Stimulated activated CD8-positive, alpha-beta memory T cell treated with anti-CD3 and anti-CD28 coated beads, Interleukin-2, amount 100 ng/mL, for 48 hours (primary cell): ENCODE results near the gene DUSP11.
"Not testable (repeated sequence)": the region's sequence is repeated elsewhere in the genome, so short reads cannot be mapped to it uniquely, and the experiment has no call there.

Experiments
- DNase-seq, 2 donors: peaks; one replicate each; pipeline ENCODE4 v3.0.0-alpha.2; 2020; ENCODE audit warnings: low read depth in 2 of 2

DUSP11 gene

DNA sequence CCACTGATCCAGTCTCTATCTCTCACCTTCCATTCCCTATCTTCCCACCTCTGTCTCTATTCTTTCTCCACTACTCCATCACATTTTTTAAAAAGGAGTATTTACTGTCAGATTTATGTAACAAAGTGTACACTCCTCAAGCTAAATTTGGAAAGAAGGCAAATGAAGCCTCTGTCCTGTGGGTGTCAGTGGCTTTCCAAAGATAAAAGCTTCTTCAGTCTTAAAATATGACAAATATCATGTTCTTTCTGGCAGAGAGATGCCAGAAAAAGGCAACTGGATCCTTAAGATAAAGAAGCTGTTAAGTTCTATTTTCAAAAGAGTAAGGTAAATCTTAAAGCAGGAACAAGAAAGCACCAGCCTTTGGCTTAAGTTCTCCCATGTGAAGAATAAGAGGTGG is 7.1 kb downstream of the DUSP11 start:
- DNase-seq: no peak

DNA sequence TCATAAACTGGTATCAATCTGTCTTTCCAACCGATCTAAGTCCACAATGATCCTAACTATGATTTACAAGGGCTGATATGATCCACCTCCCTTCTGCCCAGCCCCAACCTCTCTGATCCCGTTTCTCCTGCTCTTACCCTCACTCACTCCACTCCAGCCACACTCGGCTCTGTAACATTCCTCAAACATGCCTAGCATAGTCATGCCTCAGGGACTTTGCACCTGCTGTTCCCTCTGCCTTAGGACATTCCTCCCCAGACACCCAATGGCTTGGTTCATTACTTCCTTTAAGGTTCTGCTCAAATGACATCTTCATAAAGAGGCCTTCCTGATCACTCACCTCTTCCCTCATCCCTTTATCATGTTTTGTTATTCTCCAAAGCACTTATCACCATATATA is 9.2 kb downstream of the DUSP11 start:
- DNase-seq: no peak

DNA sequence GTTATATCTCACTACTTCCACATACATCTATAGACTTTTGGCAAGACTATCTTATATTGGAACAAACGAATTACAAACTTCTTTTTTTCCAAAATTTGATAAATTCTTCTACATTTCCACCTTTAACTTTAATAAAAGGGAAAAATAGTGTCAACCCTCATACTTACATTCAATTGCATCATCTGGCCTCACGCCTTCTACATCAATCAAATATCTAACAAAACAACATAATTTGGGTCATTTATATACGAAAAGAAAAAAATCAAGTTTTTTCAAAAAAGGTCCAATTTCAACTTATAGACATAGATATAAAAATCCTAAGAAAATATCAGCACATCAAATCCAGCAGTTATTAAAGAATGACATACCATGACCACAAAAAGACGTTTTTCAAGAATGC is 12.9 kb downstream of the DUSP11 start:
- no peak for DNase-seq

DNA sequence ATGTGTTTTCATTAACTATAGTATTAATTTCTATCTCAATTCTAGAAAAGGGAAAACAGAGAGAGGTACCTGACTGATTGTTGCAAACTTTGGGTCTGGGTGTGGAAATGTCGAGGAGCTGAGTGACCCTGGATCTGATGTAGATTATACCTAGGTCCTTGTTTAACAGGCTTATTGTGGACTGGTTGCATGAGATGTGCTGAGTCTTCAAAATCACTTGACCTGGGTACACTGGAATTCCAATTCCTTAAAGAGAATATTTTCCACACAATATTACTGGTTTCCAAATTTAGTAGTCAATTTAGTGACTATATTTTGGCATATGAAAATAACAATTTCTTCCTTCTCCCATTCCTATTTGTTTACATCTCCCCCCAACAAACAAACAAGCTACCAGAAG is 13.6 kb downstream of the DUSP11 start:
- no peak for DNase-seq

DNA sequence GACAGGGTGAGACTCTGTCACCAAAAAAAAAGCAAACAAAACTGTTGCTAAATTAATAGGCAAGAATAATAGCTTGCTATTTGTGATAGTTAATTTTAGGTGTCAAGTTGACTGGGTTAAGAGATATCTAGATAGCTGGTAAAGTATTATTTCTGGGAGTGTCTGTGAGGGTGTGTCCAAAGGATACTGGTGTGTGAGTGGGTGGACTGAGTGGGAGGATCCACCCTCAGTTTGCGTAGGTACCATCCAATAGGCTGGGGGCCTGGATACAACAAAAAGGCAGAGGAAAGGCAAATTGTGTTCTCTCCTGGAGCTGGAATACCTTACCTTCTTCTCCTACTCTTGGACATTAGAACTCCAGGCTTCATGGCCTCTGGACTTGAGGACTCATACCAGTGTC is 15.0 kb downstream of the DUSP11 start:
- DNase-seq: no peak

DNA sequence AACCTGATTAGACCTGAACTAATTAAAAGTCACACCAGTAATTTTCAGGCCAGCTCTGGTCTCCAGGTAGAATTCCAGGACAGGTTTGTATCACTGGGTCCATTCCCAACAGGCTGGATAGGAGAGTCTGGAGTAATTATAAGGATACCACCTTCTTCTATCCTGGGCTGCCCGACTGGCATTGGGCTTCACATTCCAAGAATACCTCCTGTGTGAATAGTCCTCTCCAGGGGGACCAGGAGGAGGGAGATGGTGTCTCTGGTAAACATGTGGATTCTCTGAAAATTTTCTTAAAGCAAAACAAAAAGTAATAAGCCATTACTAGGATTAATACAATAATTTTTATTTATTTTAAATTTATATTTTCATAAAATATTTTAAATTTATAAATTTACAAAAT is 17.3 kb downstream of the DUSP11 start:
- no peak for DNase-seq

DNA sequence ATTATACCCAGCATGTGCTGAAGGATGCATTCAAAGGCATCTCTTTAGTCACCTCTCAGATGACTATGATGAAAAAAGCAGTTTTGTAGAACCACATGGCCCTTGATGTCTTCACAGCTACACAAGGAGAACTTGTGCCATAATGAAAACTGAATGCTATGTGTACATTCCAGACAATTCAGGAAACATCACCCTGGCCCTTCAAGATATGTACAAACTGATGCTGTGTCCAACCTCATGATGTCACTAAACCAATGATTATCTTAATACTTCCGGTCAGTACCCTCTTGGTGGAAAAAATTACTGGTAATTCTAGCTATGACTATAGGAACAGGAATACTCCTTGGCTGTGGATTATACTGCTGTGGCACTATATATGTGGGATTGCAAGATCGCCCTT is 20.0 kb downstream of the DUSP11 start:
- no peak for DNase-seq

DNA sequence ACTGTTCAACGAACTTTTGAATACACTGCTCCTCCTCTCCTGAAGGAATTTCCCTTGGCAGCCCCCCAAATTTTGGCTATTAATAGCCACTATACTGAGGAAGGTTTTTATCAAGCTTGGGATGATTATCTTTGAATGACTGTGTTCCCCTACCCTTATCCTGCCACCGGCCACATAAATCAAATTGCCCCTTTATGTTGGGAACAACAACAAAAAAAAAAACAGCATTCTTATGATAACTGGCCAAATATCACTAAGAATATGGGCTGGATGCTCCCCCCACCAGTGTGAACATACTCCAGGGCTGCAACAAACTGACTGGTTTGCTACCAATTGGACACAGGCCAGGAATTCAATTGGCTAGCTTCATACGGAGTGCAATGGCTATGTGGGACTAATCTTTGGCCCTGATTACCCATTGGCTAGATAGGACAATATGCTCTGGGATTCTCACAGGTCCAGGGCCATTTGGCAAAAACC is 20.6 kb downstream of the DUSP11 start:
- DNase-seq: no peak

DNA sequence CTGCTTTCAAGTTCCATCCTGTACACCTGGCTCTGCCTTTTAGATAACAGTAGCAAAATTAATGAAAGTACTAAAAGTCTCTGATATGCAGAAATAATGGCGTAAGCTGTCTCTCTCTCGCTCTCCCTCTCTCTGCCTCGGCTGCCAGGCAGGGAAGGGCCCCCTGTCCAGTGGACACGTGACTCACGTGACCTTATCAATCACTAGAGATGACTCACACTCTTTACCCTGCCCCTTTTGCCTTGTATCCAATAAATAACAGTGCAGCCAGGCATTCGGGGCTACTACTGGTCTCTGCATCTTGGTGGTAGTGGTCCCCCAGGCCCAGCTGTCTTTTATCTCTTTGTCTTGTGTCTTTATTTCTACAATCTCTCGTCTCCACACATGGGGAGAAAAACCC is 25.6 kb downstream of the DUSP11 start:
- DNase-seq: not testable (repeated sequence)

DNA sequence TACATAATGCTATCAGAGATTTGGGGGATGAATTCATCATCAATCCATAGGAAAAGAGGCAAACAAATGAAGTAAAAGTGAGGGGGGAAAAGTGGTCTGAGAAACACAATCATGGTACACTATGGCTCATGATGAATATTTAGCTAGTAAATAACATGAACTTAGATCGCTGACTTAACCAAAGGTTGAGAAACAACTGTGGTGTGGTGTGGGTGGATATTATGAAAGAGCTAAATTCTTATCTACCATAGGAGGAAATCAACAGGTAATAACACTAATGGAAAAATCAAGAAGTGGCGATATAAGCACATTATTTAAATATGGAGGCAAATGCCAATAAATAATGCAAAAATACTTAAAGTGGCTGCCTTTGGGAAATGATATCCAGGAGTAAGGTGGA is 30.6 kb downstream of the DUSP11 start:
- DNase-seq: no peak

DNA sequence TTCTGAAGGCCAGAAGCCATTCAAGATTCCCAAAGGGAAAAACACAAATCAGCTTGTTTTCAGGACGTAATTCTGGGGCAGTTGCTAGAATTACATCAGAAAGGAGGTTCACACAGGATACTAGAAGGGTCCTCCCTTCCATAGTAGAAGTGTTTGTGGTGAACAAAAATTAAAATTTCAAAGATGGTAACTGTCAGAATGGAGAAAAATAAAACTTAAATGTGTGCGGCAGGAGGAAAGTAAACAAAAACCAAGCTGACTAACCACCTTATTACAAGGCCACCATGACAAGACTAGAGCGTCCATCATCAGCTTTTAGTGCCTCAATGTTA is 33.1 kb downstream of the DUSP11 start:
- no peak for DNase-seq

DNA sequence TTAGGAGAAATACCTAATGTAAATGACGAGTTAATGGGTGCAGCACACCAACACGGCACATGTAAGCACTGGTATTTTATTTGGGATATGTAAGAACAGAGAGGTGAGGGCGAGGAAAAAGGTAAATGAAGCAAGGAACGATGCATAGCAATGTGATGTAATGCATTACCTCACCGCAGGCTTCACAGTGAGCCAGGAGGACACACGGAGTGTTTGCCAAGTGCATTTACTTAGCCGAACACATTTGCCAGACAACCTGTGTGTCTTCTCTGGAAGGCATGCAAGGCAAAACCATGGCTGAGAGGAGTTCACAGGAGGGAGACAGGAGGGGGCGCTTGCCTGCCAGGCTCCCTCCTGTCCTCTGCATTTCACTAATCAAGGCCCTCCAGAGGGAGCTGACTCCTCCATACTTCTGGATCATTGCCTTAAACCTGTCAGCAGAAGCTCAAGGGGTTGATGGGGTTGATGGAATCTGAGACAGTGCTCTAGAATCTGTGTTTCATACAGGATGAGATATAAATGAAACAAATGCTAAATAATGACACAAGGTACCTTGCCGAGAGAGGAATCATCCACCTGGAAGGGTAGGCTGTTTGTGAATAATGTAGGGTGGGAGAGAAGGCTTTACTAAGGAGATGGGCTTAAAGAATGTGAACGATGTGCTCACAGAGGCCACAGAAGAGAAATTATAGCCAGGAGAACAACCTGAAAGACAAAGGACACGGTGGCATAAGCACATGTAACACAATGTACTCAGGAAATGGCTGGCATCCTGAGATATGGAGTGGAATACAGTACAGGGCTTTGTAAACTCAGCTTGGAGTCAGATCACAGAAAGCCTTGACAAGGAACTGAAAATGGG is 33.7 kb downstream of the DUSP11 start:
- DNase-seq: no peak

DNA sequence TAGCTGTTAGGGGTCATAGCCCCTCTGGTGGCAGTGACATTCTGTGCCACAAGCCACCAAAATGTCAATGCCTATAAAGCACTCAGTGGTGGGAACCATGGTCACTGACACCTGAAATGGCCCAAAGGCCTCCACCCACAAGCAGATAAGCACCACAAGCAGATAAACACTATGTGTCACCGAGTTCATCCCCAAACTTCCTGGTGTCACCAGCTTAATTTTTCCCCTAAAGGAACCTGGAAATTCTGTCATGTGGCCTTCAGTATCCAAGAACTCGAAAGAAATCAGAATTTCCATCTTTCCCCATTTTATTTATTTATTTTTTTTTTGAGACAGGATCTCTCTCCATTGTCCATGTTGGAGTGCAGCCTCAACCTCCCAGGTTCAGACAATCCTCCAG is 39.1 kb downstream of the DUSP11 start:
- no peak for DNase-seq

DNA sequence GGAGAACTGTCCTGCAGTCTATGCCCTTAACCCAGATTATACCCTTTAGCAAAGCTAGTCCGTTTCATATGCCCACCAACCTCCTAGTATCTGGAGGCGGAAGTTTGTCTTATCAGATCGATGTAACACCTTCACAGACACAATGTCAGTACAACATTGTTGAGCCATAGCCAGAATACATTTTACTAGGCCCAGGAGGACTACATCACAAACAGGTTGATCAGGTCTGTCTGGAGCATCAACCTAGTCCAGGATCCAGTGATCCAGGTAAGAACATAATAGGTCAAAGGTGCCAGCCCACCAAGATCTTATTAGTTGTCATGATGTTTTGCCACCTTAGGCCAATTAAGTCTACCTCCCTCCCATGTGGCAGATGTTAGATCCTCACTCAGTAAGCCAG is 40.8 kb downstream of the DUSP11 start:
- no peak for DNase-seq

DNA sequence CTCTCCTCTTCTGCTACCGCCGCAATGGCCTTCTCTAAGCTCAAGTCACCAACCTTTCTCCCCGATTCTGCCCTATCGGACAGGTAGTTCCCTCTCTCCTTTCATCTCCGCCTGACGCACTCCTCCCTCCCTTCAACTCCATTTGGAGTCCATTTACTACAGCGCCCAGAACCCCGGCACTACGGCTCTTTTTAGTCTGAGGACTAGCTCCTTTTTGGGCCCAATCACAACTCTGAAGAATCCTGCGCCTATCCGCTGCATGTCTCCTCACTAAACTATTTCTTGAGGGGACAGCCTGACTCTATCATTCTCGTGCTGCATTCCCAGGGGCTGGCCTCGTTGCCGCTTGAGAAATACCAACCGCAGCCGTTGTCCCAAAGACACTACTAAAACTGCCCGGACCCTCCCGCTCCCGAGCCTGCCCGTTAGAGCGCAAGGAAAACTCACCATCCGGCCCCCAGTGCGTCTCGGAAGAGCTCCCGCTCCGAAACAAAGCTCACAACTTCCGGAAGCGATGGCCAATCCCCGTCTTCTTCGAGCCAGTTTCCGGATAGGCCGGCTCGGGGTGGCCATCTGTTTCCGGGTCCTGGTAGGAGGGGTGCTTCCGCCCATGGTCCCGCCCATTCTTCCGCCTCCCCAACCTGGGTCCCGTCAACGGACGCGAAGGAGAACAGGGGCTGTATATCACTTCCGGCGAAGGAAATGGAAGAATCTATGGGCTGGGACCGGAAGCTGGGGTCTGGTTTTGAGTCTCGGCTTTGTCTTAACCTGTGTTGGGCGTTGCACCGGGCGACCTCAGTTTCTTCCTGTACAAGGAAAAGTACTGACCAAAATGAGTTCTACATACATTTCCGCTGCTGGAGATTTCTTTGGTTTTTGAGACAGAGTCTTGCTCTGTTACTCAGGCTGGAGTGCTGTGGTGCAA is 42.8 kb downstream of the DUSP11 start, which contains the start of gene TPRKB:
Gene TPRKB, minus strand, starts transcription at position 491 of the 925 bp plus-strand sequence. CDS start 2,776 bp downstream, outside the sequence.
- DNase-seq: peak; percentile 92 to 93

DNA sequence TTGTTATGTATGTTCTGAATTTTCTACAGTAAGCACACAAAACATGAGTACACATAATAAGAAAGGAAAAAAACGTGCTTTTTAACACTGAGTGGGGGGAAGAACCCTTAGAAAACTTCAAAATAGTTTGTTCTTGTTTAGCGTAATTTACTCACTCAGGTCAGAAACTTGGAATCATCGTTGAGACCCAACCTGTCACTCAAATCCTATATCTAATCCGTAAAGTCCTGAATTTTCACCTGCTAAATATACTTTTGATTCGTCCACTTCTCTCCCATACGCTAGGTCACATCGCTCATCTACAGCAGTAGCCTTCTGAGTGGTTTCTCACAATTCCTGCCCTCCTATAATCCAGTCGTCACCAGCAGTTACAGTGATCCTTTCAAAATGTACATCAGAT is 43.5 kb downstream of the DUSP11 start:
- DNase-seq: no peak

DNA sequence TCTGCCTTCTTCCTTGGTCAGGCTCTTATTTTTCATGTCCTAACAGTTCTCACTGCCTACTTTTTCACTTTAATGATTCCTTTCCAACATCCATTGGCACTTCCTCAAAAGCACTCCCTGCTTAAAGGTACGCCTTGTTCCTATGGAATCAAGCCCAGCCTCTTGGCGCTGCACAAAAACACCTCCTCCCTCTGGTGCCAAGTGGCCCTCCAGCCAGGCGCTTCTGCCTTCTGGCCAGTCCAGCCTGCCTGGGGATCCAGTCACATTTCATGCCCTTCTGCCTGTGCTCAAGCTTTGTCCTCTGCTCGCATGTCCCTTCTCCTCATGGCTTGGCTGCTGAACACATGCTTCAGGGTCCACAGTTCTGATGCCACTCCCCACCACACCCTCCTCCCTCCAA is 49.1 kb downstream of the DUSP11 start:
- no peak for DNase-seq

DNA sequence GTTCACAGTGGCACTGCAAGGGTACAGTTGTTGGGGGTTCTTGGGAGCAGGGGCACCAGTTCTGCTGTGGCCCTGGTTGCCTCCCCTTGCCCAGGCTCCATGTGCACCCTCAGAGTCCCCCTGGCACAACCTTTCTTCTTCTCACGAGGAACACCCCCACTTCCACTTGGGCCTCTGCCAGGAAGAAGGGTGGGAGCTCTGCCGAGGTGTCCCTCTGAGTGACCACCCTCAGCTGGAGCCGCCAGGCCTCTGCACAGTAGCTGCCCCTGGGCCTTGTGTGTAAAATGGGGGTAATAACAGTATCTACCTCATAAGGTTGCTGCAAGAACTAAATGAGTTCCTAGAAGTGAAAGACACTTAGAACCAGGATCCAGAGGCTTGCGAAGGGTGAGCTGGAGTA is 51.2 kb downstream of the DUSP11 start:
- no peak for DNase-seq

DNA sequence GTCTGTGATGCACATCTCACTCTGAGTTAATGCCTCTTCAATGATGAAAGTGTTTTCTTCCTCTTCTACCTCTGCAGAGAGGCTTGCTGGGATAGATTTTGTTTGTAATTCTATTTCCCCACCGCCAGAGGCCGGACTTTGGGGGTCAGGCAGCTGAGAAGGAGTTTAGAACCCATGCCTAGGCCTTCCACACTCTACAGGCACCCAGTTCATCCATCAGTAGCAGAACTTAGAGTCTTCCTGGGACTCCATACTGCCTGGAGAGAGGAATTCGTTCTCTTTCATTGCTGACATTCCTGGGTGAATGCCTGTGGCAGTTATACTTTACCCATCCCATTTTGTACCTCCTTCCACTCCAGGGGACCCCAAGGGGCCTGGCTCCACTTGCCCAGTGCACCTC is 51.9 kb downstream of the DUSP11 start:
- DNase-seq: no peak

DNA sequence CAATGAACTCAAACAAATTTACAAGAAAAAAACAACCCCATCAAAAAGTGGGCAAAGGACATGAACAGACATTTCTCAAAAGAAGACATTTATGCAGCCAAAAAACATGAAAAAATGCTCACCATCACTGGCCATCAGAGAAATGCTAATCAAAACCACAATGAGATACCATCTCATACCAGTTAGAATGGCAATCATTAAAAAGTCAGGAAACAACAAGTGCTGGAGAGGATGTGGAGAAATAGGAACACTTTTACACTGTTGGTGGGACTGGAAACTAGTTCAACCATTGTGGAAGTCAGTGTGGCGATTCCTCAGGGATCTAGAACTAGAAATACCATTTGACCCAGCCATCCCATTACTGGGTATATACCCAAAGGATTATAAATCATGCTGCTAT is 53.2 kb downstream of the DUSP11 start:
- DNase-seq: not testable (repeated sequence)

DNA sequence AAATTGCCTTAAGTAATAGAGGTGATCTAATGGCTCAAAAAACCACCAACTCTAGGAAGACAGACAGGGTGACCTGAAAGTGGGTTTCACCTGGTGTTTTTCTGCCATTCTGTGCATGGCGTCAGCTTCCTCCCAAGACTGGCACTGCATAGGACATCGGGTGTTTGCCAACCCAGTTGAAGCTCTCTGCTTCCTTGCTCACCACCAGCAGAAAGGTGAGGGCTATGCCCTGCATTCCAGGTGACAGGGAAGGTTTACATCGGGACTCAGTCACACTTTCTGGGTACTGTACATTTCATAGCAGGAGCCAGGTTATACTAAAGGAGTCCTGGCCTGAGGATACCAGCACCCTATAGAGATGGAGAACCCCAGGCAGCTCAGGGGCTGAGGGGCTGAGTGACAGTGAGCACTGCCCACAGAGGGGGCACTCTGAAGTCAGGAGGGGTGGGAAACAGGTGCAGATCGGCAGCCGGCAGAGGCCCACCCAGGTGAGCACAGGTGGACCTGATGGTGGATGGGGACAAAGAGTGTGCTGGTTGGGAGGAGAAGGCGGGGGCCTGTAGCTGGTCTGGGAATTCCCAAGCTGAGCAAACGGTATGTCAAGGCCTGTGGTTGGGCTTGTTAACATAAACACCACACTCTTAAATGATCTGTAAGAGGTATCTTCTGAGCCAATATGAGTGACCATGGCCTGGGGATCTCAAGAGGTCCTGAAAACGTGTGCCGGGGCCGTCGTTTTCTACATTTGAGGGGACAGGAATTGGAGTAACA is 60.9 kb downstream of the DUSP11 start:
- no peak for DNase-seq

DNA sequence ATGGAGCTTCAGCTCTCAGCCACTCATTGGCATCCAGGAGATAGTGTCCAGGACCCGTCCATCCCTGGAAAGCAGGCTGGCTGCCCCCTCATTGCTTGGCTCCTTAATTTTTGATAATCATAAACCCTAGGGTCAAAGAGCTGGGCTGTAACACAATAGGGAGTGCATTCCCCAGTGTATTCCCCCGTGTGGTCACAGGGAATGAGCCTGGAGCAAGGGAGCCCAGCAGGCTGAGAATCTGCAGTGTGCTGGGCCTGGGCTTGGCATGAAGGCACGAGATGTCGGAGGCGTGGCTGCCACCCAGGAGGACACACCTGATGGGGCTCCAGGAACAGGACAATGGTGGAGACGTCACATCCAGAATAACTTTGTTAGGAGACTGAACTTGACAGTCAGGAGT is 61.5 kb downstream of the DUSP11 start:
- no peak for DNase-seq
